Thyroid gland (tissue), 4 donors: ENCODE data around the gene STARD3NL.

Experiments used
- CTCF ChIP-seq, 6 experiments: fragments of 200-600 bp in 3 of 6; fragments of 450-650 bp in 3 of 6; sonication (generic) in 3 of 6; IDR thresholded peaks; one replicate each; pipeline ENCODE4 v1.5.1; 2016 to 2019; ENCODE audit warnings: antibody characterized with exemption in 6 of 6, mild to moderate bottlenecking in 2 of 6, inconsistent platforms in 1 of 6, moderate library complexity in 1 of 6
- POLR2A ChIP-seq, 2 donors: fragments of 450-650 bp; IDR thresholded peaks; one replicate each; pipeline ENCODE4 v1.6.1; 2017; ENCODE audit warnings: antibody characterized with exemption in 2 of 2, mild to moderate bottlenecking in 2 of 2, moderate library complexity in 1 of 2

- TF ChIP-seq CTCF (IDR thresholded peaks at IDR 0.05) (no peak), POLR2A (IDR thresholded peaks at IDR 0.05) (no peak)
These were observed 9.9 kb downstream of the STARD3NL start for GRCh38 chr7:38187794-38188440.
